HG03097 (cell line): ENCODE data around the gene MCHR1.
A peak's percentile ranks its signal among the peaks of the same experiment; 100 is the strongest.

ENCODE experiments used
- ATAC-seq: cut with Tn5 transposase; IDR thresholded peaks from one replicate; pipeline ENCODE4 v1.9.1; 2021; ENCODE audit not compliant: unreplicated experiment, low FRiP score

MCHR1 gene, protein sequence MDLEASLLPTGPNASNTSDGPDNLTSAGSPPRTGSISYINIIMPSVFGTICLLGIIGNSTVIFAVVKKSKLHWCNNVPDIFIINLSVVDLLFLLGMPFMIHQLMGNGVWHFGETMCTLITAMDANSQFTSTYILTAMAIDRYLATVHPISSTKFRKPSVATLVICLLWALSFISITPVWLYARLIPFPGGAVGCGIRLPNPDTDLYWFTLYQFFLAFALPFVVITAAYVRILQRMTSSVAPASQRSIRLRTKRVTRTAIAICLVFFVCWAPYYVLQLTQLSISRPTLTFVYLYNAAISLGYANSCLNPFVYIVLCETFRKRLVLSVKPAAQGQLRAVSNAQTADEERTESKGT

GRCh38 chr22:40679249-40679963 is at the start of gene MCHR1:
Gene MCHR1 (plus strand): TSS chr22:40679484. CDS start chr22:40679653, 169 bp downstream.
- no peak for ATAC-seq

DNA sequence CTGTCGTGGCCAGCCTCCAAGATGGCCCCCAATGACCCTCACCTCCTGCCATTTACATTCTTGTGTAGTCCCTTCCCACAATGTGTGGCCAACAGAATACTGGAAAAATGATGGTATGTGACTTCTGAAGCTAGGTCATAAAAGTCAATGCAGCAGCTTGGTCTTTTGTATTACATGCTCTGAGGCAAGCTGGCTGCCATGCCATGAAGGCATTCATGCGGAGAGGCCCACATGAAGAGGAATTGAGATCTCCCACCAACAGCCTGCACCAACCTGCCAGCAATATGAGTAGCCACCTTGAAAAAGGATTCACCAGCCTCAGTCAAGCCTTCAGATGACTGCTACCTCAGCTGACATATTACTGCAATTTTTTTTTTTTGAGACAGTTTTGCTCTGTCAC is 47.4 kb upstream of the MCHR1 start:
- no peak for ATAC-seq

GRCh38 chr22:40633036-40633435 is 46.2 kb upstream of the MCHR1 start:
- no peak for ATAC-seq

GRCh38 chr22:40634119-40634903 is 45.0 kb upstream of the MCHR1 start:
- ATAC-seq: no peak

GRCh38 chr22:40635043-40635939 is 44.0 kb upstream of the MCHR1 start:
- no peak for ATAC-seq

DNA sequence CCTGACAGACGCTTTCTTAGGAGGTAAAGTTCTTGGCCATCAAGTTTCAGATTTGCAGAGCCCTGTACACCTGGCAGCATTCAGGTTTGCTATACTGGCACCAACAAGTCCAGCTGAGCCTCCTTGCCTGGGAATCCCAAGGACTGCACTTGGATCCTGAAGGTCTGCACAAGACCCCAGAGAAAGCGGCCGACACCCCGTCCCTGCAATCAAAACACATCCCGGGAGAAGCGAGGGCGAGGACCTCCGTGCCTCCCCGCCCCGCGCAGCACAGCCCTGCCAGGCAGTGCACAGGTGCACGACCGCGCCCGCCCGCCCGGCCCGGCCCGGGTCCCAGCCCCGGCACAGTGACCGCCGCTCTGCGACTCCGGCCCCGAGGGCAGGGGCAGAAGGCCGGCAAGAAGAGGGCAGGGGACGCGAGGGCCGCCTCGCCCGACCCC is 43.3 kb upstream of the MCHR1 start:
- no peak for ATAC-seq

DNA sequence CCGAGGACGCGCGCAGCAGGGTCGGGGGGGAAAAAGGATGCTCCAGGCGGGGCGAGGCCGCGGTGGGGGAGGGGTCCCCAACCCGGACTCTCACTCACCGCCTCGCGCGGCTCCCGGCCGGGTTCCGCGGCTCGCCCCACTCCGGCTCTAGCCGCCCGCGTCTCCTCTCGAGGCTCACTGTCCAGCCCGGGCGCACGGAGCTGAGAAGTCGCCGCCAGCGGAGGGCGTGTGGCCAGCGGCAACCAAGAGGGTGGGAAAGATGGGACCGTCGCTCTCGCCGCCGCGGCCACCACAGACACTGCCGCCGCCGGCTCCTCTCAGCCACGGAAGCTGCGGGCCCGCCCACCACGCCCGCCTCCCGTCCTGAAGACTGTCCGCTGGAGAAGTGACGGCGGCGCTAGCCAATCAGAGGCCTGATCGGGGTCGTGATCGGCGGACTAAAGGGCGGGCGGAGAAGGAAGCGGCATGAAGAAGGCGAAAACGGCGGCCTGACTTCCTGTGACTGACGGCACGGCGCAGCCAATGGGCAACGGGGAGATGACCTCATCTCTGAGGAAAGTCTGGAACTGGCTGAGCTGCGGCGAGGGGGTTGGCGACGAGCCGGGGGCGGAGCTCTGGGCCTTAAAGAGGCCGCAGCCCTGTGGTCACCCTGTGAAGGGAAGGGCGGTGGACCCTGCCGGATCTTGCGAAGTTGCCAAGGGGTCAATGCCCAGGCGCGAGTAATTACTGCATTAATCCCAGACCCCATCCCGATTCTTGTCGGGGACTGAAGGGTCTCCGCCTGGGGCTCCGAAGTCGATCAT is 42.7 kb upstream of the MCHR1 start, which contains the start of gene MRTFA:
Gene MRTFA, minus strand, starts transcription at position 340 of the 803 bp plus-strand sequence.
- peak; percentile 93 for ATAC-seq

DNA sequence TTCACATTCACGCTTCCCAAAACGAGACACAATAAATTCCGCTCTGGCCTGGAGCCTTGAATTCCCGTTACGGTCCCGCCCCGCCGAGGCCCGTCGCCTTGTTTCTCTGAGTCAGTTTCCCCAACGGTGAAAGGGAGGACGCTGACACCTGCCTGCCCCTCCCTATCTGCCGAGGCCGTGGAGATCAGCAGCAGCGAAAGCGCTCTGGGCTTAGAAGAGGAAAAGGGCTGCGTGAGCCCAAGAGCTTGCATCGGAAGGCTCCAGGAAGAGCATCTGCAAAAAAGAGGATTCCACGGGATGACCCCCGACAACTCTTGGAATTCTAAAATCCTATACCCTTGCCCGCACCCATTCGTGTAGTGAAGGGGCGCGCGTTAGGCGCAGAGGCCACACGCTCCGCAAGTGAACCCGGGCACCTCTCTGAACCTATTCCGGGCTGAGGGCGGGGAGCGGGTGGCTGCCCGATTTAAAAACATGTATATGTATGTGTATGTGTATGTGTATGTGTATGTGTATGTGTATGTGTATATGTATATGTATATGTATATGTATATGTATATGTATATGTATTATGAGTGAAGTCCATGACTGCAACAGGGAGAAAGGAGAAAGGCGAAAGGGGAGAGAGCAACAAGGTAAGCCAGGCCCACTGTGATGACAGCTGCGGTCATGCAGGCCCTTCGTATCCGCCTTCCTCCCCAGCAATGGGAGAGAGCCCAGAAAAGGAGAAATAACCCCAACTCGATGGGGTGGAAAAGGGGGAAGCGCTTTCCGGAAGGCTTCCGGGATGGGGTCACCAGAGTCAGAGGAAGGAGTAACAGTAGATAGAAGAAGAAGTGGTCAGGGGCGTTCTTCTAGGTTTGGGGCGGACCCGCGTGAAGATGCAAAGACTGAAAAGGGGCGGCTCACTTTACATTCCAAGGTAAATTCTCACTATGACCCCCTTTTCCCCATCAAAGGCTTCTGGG is 41.8 kb upstream of the MCHR1 start:
- no peak for ATAC-seq

GRCh38 chr22:40638261-40638660 is 41.0 kb upstream of the MCHR1 start:
- ATAC-seq: no peak

DNA sequence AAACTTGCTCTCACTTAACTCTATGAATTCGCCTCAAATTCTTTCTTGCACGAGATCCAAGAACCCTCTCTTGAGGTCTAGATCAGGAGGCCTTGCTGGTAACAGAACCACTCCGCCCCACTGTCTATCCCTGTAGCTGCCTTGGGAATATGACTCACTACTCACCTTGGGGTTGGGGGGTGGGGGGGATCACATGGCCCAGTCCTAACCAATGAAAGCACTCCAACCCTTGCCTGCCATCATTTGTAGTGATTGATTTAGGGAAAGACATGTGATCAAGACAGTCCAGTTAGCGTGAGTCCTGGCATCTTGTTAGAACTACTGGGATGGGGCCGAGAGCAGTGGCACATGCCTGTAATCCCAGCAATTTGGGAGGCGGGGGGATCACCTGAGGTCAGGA is 38.0 kb upstream of the MCHR1 start:
- ATAC-seq: no peak

GRCh38 chr22:40642316-40642715 is 37.0 kb upstream of the MCHR1 start:
- ATAC-seq: no peak

DNA sequence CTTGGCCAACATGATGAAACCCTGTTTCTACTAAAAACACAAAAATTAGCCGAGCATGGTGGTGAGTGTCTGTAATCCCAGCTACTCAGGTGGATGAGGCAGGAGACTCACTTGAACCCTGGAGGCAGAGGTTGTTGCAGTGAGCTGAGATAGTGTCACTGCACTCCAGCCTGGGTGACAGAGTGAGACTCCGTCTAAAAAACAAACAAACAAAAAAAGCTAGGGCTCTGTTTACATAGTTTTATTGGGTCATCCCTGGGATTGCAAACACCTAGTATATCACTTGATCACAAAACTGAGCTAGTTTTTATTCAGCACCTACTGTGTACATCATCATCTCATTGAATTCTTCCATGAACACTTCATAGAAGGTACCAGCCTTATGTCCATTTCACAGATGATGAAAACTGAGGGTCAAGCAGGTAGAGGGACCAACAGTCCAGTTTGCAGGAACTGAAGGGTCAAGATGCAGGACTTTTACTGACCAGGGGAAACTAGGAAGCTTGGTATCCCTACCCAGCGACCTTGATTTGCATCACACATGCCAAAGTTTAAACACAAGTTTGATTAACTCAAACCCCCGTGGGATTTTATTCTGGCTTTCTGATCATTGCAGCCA is 33.6 kb upstream of the MCHR1 start:
- ATAC-seq: no peak

- no peak for ATAC-seq
These were observed 30.9 kb upstream of the MCHR1 start for GRCh38 chr22:40648386-40648785.

DNA sequence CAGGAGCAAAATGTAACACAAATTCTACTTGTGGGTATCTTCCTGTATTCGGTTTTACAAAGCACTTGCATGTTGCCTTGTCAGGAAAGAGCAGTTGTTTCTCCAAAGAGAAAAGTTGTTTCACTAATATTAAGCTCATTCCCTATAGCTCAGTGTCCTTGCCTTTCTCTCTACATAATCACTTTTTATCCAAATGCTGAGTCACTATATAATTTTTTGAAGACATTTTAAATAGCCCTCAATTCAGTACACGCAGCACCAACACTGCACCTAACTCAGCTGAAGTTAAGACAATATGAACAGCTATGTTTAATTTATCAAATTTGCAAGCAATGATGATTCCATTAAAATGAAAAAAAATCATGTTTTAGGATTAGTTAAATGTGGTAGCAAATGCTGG is 28.2 kb upstream of the MCHR1 start:
- no peak for ATAC-seq

- ATAC-seq: no peak
These were observed 27.5 kb upstream of the MCHR1 start for GRCh38 chr22:40651563-40652501.

DNA sequence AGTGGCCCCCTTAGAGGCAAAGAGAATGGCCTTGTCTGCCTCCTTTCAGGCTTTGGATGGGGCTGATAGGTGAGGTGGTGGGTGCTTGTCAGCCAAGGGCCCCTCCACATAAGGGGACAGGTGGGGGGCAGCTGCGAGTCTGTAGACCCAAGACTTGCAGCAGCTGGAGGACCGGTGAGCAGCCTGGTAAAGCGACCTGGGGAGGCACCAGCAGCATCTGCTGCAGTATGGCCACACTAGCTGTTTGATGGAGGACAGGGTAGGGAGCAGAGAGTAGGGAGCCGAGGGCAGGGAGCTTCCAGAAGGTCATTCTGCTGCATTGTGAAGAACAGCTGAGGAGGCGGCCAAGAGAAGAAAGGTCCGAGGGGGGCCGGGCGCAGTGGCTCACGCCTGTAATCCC is 25.9 kb upstream of the MCHR1 start:
- ATAC-seq: no peak
